Islet precursor cell (in vitro differentiated cells): ENCODE measurements around the gene MOGAT3.

ENCODE experiments used
- DNase-seq: peaks from one replicate; pipeline ENCODE4 v3.0.0-alpha.2; 2018

Gene MOGAT3

DNA sequence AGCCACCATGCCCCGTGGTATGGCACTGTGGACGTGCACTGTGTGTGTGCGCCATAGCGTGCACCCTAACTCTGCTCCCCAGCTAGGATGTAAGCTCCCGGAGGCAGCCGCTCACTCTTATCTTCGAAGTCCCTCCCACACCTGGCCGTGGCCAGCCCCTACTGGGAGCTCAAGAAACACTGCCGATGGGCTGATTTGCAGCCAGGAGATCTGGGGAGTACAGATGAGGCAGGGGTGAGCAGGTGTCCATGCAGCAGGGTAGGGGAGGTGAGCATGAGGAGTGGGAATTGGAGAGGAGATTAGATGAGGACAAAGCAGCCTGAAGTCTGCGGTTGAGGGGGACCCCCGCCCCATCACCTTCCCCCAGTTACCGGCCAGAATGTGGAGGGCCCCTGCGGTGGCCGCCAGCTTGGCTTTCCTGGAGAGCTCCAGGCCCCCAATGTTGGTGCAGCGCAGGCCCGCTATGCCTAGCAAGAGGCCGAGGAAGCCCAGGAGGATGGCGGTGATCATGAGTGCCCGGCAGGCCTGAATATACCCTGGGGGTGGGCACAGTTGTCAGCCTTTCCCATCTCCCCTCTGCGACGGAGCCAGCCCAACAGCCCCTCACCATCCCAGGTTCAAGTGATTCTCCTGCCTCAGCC is 33.2 kb upstream of the MOGAT3 start:
- no peak for DNase-seq

DNA sequence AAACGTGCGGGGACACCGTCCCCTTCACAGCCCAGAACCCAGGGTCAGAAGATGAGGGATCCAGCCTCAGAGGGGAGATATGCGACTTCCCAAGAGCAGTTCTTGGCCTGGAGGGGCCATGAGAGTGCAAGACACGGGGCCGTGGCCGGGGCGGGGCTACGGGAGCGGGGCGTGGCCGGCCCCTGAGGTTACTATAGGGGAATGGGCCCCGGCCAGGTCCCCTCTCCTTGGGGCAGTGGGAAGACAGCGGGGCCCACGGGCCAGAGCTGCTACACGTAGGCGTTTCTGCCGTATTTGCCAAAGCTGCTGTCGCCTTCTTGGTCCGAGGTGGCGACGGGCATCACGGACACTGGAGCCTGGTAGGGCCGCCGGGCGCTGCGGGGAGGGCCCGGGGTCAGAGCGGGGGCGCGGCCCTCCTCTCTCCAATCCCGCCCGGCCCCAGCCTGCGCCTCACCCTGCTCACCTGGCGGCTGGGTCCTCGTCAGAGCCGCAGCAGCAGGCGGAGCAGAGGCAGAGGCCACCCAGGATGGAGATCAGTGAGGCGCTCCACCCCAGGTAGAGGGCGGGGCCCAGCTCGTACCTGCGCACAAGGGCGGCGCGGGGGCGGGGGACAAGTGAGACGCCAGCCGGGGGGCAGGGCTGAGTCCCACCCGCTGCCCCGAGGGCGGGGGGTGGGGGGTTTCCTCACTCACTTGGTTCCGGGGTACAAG is 31.5 kb upstream of the MOGAT3 start:
- peak; percentile 86 for DNase-seq

DNA sequence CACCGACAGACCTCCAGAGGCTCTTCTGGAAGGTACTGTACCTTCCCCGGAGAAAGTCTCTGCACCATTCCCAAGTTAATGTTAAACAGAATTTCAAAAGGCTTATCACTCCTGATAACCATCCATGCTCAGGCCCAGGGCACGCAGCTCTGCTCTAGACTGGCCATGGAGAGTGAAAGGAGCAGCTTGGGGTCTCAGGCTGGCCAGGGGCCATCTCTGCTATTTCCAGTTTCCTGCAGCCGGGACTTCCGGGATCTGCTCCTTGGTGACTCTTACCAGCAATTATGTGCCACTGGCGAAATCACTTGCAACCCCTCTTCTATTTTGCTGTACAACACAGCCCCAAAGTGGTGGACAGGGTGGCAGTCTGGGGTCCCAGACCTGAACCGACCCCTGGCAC is 30.8 kb upstream of the MOGAT3 start:
- DNase-seq = no peak

DNA sequence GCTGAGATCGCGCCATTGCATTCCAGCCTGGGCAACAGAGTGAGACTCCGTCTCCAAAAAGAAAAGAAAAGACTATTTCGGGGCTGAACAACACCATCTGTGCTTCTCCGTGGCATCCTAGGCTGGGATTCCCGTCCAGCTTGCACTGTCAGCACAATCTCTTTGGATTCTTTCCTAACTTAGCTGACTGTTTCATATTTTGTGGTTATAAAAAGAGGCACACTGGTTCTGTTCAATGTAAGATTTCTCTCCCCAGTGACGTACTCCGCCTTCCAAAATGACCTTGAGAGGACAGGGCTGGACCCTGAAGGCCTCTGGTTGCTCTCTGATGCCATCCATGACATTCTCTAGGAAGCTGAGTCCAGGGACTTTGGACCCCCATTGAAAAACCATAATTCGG is 25.9 kb upstream of the MOGAT3 start:
- DNase-seq = no peak

DNA sequence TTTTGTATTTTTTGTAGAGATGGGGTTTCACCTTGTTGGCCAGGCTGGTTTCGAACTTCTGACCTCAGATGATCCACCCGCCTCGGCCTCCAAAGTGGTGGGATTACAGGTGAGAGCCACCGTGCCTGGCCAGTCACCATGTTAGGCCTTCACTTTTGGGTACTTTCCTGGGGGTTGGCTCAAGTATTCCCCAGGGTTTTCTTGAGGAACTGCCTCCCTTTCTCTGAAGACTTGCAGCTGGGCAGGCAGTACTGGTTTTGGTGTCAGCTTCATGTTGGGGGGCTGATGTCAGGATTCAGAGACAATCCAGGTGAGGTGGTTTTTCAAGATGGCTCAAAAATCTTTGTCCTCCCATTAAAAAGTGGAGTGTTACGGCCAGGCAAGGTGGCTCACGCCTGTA is 24.8 kb upstream of the MOGAT3 start:
- DNase-seq = no peak

DNA sequence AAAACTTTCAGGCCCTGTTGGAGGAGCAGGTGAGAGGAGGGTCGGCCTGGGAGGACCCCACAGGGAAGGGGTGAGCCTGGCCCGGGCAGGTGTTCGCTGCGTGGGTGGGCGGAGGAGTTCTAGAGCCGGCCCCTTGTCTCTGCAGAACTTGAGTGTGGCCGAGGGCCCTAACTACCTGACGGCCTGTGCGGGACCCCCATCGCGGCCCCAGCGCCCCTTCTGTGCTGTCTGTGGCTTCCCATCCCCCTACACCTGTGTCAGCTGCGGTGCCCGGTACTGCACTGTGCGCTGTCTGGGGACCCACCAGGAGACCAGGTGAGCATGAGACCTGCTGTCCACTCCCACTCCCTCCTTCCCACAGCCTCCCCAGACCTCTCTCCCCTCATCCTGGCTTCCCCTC is 22.7 kb upstream of the MOGAT3 start:
- DNase-seq = no peak

DNA sequence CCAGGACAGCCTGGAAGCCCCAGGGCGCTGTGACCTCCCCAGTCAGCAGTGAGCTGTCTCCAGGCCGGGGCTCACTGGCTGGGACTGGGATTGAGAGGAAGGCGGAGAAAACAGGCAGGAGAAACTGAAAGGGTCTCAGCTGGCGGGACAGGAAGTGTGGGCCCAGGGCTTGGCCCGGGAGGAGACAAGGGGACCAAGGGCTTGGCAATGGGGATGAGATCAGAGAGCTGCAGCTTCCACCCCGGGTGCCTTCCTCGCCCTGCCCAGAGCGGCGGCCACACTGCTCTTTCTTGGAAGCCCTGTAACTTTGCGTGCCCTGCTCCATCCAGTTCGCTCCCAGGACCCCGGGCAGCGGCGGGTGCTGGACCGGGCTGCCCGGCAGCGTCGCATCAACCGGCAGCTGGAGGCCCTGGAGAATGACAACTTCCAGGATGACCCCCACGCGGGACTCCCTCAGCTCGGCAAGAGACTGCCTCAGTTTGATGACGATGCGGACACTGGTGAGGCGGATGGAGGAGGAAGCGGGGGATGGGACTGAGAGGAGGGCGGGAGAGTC is 21.5 kb upstream of the MOGAT3 start:
- no peak for DNase-seq

DNA sequence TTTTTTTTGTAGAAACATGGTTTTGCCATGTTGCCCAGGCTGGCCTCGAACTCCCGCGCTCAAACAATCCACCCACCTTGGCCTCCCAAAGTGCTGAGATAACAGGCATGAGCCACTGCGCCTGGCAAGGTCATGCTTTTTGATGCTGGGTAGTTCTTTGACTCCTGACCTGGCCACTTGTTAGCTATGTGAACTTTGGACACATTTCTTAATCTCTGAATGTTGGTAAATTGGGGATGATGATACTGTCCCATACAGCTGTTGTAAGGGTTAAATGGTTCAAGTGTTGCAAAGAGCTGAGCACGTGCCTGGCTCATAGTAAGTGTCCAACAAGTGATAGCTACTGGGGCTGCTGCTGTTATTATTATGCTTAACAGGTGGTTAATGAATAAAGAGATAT is 19.5 kb upstream of the MOGAT3 start:
- DNase-seq = no peak

DNA sequence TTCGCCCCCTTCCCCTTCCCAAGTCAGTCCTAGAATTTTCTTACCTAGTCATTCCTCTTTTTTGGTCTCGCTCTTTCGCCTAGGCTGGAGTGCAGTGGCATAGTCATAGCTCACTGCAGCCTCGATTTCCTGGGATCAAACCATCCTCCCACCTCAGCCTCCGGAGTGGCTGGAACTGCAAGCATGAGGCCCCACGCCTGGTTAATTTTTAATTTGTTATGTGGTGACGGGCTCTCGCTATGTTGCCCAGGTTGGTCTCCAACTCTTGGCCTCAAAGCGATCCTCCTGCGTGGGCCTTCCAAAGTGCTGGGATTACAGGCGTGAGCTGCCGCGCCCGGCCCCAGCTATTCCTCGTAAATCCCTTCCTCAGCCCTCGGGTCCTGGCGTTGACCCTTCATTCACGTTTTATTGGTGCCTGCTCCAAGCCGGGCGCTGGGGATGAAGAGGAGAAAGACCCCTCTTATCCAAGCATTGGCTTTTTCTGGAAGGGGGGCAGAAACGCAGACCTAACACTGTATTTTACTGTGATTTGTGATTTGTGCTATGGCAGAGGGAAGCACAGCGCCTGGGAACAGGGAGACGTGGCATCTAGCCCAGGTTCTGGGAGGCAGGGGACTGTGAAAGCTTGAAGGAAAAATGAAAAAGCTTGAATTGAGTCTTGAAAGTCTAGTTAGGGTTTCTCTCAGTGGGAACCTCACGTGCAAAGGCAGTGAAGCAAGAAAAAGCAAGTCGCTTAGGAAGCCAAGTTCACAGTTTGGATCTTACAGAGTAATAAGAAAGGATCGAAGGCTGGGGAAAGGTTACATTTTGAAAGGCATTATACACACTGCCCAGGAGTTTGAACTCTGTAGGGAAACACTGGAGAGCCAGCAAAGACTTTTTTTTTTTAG is 17.6 kb upstream of the MOGAT3 start:
- no peak for DNase-seq

DNA sequence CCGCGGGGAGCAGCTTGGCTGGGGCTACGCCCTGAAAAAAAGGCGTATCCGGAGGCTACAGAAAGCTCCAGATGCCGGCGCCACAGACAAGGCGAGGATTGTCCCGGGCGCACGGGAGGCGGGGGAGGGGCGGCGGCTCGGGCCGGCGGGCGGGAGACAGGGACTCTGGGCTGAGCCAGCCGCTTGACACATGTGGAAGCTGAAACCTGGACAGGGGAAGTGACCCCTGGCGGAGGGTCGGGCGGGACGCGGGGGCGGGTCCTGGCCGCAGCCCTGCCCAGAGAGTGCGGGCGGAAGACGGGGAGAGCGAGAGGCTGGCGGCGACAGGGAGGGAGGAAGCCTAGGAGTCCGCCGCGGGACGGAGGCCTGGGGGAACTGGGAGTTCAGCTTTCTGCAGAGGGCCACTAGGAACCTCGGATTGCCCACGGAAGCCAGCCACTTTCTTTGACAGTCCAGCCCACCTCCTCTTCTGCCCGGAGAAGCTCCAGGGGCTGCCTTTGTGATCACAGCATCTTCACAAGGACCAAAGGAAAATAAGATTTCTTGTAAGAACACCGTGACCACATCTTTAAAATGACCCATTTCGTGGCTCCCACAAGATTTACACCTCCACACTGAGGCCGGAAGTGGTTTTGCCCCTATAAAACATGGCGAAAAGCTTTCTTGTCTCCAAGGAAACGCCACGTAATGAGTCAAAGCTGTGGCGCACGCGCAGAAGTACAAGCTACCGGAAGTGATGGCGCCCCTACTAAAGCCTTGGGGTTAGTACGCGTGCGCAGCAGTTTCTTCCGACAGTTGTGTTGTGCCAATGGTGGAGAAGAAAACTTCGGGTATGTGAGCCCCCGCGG is 16.8 kb upstream of the MOGAT3 start, which contains the start of the genes PLOD3 and ZNHIT1:
Gene PLOD3 (minus strand): TSS at position 194 of the 848 bp plus-strand sequence. CDS start 307 bp downstream, outside the sequence.
Gene ZNHIT1 (plus strand): TSS at position 778 of the 848 bp plus-strand sequence. CDS start 31 bp downstream, at position 809.
- DNase-seq = peak; percentile 98

DNA sequence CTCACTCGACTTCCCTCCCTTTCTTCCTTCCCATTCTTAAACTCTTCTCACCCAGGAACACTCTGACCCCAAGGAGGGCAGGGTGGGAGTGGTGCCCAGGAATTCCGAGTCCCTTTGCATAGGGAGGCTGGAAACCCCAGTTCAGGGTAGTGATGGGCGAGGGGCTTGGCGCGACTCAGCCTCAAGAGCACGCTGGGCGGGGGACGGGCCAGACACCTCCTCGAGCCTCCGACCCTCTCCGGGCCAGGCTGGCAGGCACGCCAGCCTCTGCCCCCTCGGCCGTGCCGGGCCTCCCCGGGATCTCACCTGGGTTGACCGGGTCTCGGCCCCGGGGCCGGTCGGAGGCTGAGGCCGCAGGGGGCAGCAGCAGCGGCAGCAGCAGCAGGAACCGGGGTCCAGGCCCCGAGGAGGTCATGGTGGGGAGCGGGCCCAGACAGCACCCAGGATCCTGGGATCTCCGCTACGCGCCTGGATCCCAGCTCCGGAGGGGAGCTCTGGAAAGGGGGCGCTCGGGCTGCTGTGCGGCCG is 16.1 kb upstream of the MOGAT3 start:
- no peak for DNase-seq

DNA sequence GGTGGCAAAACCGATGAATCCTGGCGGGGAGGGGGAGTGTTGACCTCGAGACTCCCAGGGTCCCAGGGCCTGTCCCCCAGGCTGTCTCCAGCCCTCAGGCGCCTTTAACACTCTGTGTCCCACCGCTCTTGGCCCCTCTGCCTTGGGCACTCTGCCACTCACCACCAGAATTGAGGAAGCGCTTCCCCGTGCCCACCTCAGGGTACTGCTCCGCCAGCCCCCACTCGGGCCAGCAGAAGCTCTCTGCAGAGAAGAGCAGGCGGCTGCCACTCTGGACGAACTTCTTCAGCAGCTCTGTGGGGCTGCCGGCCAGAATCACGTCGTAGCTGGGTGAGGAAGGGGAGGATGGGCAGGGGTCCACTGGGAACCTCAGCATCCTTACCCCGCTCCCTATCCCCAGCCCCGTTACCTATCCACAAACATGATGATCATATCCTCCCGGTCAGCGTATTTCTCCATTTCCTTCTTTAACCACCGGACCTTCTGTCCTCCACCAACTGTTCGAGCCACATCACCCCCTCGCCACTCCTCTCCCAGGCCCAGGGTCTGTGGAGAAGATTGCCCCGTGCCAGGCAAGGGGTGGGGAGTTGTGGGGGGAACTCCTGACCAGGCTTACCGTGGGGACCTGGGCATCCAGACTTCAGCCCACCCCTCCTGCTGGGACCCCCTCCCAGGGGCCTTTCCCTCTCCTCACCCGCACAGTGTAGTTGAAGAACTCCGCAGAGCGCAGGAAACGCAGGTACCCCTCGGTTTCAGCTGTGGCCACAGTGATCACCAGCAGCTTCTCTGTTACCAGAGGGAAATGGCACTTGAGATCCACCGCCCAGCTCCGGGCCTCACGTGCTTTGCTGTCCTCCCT is 15.4 kb upstream of the MOGAT3 start:
- no peak for DNase-seq

DNA sequence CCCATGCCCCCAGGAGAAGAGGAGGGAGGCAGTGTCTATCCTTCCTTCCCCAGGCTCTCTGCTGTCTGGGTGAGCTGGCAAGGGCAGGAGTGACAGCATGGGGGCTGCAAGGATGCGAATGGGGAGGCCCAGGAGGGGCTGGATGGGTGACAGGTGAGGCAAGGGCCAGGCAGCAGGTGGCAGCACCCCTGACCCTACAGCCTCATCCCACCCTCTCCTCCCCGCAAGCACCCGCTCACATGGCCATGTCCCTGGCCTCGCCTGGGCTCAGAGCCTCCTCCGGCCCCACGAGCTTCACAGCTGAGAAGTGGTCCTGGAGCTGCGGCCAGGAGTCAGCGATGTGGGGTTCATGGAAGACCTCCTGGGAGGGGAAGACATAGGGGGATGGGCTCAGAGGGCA is 11.2 kb upstream of the MOGAT3 start:
- peak; percentile 41 for DNase-seq

DNA sequence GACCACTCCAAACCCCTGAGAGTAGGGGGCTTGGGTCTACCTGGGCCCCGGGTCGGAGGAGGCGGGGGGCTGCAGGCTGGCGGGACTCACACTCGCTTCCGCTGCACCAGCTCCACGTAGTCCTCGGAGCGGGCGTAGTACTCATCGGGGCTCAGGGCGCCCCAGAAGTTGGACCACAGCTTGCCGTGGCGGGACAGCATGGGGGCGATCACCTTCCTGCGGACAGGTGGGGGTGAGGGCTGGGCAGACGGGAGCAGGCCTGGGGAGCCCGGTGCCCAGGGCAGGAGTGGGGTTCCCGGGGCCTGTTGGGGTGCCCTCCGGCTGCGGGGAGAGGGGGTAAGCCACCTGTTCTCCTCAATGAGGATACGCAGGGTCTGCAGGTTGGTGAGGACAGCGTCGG is 10.7 kb upstream of the MOGAT3 start:
- no peak for DNase-seq

DNA sequence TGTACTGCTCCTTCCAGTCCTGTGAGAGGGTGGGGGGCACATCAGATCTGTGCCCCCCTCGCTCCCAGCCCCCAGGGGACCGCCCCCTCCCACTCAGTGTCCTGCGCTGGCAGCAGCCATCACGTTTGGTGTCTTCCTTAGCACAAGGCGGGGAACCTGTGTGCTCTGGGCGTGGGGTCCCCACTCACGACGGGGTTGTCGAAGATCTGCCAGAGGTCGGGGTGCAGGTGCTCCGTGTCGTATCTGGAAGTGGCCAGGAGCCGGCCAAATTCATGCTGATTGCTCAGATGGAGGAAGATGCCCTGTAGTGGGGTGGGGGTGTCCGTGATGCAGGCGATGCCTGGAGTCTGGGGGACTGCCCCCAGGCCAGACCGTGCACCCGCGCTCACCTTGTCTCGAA is 9.3 kb upstream of the MOGAT3 start:
- DNase-seq = no peak

DNA sequence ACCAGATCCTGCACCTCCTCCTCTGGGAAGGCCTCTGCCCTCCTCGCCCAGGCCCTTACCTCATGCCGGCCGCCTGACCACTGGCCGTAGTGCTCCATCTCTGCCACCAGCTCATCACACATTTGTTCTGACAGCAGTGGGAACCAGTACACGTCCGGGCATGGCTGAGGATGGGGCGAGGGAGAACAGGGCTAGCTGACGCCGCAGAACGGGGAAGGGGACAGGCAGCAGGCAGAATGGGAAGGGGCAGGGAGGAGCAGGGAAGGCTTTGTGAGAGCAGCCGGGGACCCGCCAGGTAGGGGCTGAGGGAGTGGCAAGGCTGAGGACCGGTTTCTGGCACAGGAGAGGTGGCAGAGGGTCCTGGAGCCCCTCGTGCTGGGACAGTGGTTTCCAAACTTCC is 8.0 kb upstream of the MOGAT3 start:
- no peak for DNase-seq

DNA sequence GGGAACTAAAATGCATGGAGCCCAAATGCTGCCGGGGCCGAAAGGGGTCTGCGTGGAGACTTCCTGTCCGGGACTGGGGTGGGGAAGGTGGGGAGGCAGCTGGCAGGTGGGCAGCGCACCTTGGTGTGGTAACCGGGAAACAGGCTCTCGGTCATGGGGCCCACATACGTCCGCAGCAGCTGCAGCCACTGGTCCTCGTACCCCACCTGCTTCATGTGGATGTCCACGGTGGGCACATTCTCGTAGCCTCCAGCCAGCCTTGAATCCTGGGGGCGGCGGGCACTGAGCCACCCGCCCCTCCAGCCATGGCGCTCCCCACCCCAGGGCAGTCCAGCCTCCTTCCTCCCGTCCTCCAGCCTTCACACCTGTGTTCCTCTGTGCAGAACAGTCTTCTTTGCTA is 6.6 kb upstream of the MOGAT3 start:
- no peak for DNase-seq

DNA sequence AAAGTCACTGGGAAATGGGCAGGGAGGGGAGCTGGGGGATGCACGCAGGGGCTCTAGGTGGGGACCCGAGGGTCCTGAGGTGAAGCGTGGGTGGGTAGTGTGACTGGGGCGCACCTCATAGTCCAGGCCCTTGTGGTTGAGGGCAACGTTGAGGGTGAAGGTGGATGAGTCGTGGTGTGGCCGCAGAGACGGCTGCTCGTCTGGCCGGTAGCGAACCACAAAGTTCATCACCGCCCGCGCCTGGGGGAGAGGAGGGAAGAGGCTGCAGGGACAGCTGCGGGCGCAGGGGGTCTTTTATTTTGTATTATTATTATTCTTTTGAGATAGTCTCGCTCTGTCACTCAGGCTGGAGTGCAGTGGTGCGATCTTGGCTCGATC is 5.8 kb upstream of the MOGAT3 start:
- DNase-seq = no peak

DNA sequence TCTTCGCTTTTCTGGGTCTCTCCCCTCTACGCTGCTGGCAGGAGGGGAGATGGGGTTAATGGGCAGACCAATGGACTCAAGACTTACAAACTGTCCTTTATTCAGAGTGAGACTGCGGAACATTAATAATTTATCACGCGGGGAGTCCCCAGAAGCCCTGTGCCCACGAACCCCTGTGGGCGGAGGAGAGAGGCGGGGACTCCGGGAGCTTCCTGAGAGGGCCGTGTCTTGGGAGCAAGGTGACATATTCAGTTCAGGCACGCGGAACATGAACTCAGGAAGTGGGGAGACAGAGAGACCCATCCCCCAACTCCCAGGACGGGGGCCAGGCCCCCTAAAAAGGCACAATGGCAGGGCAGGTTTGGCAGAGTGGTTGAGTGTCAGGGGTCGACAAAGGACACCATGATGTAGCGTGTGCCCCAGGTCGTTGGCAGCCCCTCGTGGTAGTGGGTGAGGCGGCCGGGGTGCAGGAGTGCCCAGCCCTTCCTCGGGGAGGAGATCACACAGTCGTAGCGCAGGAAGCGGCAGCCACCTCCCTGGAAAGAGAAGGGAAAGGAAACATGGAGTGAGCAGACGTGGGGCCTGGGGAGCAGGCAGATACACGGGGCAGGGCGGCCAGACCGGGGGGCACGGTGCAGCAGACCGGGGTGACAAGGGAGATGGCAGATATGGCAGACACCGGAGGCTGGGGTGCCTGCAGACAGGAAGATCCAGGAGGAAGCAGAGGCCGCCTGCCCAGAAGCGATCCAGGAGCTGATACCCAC is 5.2 kb upstream of the MOGAT3 start:
- DNase-seq = no peak
